ENCODE results near the gene HGFAC. TPM values are rescaled to one million over a fixed set of nuclear protein-coding genes. Genes with fewer than 3 reads are reported as not detected.

The HGFAC gene
- total RNA-seq, 2 experiments from 2014 or later = 0.25 to 0.75 TPM

DNA sequence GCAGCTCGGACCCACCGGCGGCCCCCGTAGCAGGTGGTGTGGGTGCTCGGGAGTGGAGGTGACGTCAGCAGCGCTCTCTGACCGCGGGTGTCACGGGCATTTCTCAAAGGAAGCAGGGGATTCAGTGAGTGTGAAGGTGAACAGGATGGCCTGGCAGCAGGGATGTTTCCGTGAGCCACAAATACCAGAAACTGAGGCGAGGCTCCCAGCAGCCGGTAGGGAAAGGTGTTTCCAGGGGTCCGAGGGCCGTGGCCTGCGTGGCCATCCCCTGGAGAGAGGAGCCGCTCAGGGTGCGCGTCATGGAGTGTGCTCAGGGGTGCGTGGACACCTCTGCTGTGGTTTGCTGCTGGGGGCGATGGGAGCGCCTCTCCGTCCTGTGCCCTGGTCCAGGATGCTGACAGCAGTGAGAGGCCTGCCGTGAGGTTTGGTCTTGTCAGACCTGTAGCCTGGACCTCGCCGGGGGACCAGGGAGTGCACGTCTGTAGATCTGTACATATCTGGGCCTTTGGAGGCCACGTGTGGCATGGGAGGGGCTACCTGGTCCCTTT, 10.2 kb upstream of the HGFAC start:
- Histone ChIP-seq H3K27ac (ENCODE audit: low read depth in 1 of 2, low read length in 2 of 2) (no peak overlapping the region), H3K27me3 (ENCODE audit: control insufficient read depth in 1 of 2, insufficient read depth in 2 of 2, low read length in 2 of 2) (no peaks in the 10 kb centered on the region), H3K4me3 (ENCODE audit: low read length) (no peak overlapping the region), H3K4me1 (ENCODE audit: insufficient read depth, low read length) (no peaks in the 10 kb centered on the region), H3K9me3 (ENCODE audit: control insufficient read depth in 1 of 2, insufficient read depth in 1 of 2, low read length in 2 of 2) (no peaks in the 10 kb centered on the region), H3K36me3 (ENCODE audit: insufficient read depth, low read length) (no peaks in the 10 kb centered on the region)
- POLR2A ChIA-PET = no interaction called here
- intact Hi-C loops (cut with DNase I, micrococcal nuclease) = no loop called here
- Mint-ChIP-seq H3K4me1 (ENCODE audit: low read depth) (no peaks in the 10 kb centered on the region), H3K27me3 (no peaks in the 10 kb centered on the region), H3K9me3 (no peaks in the 10 kb centered on the region), H3K27ac (no peak overlapping the region), H3K4me3 (no peak overlapping the region), H3K36me3 (ENCODE audit: low read depth) (peaks cover 16% of the 10 kb centered on the region)
- TF ChIP-seq, protein P1, sequence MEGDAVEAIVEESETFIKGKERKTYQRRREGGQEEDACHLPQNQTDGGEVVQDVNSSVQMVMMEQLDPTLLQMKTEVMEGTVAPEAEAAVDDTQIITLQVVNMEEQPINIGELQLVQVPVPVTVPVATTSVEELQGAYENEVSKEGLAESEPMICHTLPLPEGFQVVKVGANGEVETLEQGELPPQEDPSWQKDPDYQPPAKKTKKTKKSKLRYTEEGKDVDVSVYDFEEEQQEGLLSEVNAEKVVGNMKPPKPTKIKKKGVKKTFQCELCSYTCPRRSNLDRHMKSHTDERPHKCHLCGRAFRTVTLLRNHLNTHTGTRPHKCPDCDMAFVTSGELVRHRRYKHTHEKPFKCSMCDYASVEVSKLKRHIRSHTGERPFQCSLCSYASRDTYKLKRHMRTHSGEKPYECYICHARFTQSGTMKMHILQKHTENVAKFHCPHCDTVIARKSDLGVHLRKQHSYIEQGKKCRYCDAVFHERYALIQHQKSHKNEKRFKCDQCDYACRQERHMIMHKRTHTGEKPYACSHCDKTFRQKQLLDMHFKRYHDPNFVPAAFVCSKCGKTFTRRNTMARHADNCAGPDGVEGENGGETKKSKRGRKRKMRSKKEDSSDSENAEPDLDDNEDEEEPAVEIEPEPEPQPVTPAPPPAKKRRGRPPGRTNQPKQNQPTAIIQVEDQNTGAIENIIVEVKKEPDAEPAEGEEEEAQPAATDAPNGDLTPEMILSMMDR (IDR thresholded peaks at IDR 0.05) = no peak
- DNase-seq (no peak), ATAC-seq (ENCODE audit: poor library complexity) (no peak)
- CTCF ChIA-PET = no interaction called here

DNA sequence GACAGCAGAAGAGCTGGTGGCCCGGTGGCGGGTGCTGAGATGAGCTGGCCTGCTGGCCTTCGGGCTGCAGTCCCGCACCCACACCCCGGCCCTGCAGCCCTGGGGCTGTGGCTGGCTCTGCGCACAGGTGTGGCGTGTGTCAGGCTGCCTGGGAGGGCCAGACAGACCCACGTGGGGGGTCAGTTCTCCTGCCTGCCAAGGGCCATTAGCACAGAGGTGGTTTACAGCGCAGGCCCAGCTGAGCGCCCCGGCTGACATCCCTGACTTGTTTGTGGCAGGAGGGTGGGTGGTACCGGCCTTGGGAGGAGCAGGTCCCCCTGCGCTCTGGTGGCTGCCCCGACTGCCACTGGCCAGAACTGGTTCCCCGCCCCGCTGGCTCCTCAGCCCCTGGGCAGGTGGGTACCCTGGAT, 9.4 kb upstream of the HGFAC start:
- no peaks in the 10 kb centered on the region for H3K36me3 ChIP-seq (ENCODE audit: insufficient read depth, low read length)
- ATAC-seq (ENCODE audit: poor library complexity) = no peak
- H3K27ac Mint-ChIP-seq = no peak overlapping the region
- H3K27me3 ChIP-seq (ENCODE audit: control insufficient read depth in 1 of 2, insufficient read depth in 2 of 2, low read length in 2 of 2) = no peaks in the 10 kb centered on the region
- no peaks in the 10 kb centered on the region for H3K27me3 Mint-ChIP-seq
- H3K4me1 Mint-ChIP-seq (ENCODE audit: low read depth) = no peaks in the 10 kb centered on the region
- H3K36me3 Mint-ChIP-seq (ENCODE audit: low read depth) = peaks cover 16% of the 10 kb centered on the region
- no peak overlapping the region for H3K4me3 Mint-ChIP-seq
- ChIA-PET CTCF (no interaction called here), POLR2A (no interaction called here)
- no peaks in the 10 kb centered on the region for H3K4me1 ChIP-seq (ENCODE audit: insufficient read depth, low read length)
- no peak for DNase-seq
- no peaks in the 10 kb centered on the region for H3K9me3 Mint-ChIP-seq
- no peaks in the 10 kb centered on the region for H3K9me3 ChIP-seq (ENCODE audit: control insufficient read depth in 1 of 2, insufficient read depth in 1 of 2, low read length in 2 of 2)
- H3K27ac ChIP-seq (ENCODE audit: low read depth in 1 of 2, low read length in 2 of 2) = no peak overlapping the region
- no peak overlapping the region for H3K4me3 ChIP-seq (ENCODE audit: low read length)
- intact Hi-C loops (cut with DNase I, micrococcal nuclease) = no loop called here
- TF ChIP-seq, protein P1 (IDR thresholded peaks at IDR 0.05) = no peak

- Histone ChIP-seq H3K4me1 (ENCODE audit: insufficient read depth, low read length) (no peaks in the 10 kb centered on the region), H3K4me3 (ENCODE audit: low read length) (no peak overlapping the region), H3K27me3 (ENCODE audit: control insufficient read depth in 1 of 2, insufficient read depth in 2 of 2, low read length in 2 of 2) (no peaks in the 10 kb centered on the region), H3K9me3 (ENCODE audit: control insufficient read depth in 1 of 2, insufficient read depth in 1 of 2, low read length in 2 of 2) (no peaks in the 10 kb centered on the region), H3K27ac (ENCODE audit: low read depth in 1 of 2, low read length in 2 of 2) (no peak overlapping the region), H3K36me3 (ENCODE audit: insufficient read depth, low read length) (no peaks in the 10 kb centered on the region)
- DNase-seq = no peak
- Mint-ChIP-seq H3K9me3 (no peaks in the 10 kb centered on the region), H3K36me3 (ENCODE audit: low read depth) (peaks cover 10% of the 10 kb centered on the region), H3K27me3 (no peaks in the 10 kb centered on the region), H3K27ac (no peak overlapping the region), H3K4me3 (no peak overlapping the region), H3K4me1 (ENCODE audit: low read depth) (no peaks in the 10 kb centered on the region)
- TF ChIP-seq, protein P1 (IDR thresholded peaks at IDR 0.05) = no peak
- POLR2A ChIA-PET = no interaction called here
- no peak for ATAC-seq (ENCODE audit: poor library complexity)
- CTCF ChIA-PET = no interaction called here
- intact Hi-C loops (cut with DNase I, micrococcal nuclease) = no loop called here
Observed at GRCh38 chr4:3433138-3433869, 8.5 kb upstream of the HGFAC start.

Data from CD4-positive, alpha-beta T cell (primary cell).